Measurements from ENCODE around the gene TMEM201. TPM values are rescaled to one million over a fixed set of nuclear protein-coding genes. Genes with fewer than 3 reads are reported as not detected.
A peak's percentile ranks its signal among the peaks of the same experiment; 100 is the strongest.

Gene TMEM201
- total and polyA plus RNA-seq, 9 of the 15 experiments (the other 6 are each of a cell fraction or from before 2014, with no cell fraction given) = 0.42 to 51.3 (median 7.4) TPM

DNA sequence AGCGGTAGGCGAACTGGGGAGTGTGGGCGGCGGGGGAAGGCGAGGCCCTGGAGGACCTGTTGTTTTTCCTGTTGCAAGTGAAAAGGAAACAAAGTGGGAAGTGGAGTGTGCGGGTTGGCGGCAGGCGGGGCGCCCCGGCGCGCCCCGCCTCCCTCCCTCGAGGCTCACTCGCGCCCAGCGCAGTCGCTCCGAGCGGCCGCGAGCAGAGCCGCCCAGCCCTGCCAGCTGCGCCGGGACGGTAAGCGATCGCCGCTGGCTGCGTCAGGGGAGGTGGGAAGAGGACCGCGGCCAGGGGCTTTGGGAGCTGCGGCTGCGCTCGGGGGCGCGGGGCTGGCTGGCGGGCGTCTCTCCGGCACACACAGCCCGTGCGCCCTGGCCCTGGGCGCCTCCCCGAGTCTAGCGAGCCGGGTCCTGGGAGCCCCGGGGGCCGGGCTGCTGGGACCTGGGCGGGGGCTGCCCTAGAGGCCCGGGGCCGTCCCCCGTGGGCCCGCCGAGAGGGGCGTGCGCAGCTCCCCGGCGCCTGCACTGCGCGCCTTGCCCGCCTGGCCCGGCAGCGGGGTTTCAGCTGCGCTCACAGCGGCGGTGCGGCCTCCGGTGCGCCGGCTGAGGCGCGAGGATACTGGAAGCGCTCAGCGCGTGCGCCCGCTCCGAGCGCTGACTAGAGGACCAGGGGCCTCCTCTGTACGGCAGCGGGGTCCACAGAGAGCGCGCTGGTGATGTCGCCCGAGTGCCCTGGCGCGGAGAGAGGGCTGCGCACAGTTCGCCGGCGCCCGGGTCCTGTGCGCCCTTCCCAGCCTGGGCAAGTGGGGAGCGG is 63.1 kb downstream of the TMEM201 start, which contains the start of gene PIK3CD (continued):
- TF ChIP-seq, protein P1, sequence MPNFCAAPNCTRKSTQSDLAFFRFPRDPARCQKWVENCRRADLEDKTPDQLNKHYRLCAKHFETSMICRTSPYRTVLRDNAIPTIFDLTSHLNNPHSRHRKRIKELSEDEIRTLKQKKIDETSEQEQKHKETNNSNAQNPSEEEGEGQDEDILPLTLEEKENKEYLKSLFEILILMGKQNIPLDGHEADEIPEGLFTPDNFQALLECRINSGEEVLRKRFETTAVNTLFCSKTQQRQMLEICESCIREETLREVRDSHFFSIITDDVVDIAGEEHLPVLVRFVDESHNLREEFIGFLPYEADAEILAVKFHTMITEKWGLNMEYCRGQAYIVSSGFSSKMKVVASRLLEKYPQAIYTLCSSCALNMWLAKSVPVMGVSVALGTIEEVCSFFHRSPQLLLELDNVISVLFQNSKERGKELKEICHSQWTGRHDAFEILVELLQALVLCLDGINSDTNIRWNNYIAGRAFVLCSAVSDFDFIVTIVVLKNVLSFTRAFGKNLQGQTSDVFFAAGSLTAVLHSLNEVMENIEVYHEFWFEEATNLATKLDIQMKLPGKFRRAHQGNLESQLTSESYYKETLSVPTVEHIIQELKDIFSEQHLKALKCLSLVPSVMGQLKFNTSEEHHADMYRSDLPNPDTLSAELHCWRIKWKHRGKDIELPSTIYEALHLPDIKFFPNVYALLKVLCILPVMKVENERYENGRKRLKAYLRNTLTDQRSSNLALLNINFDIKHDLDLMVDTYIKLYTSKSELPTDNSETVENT (CRISPR knock-in tag; IDR thresholded peaks at IDR 0.05) = 0 out of 2 replicates have a peak, but pooled peaks have one; percentile 5
- TF ChIP-seq IRF2 (CRISPR knock-in tag; IDR thresholded peaks at IDR 0.05) (no peak), SMAD3 (CRISPR knock-in tag; conservative IDR thresholded peaks at IDR 0.05) (no peak), CXXC5 (CRISPR knock-in tag; IDR thresholded peaks at IDR 0.05) (0 out of 2 replicates have a peak, but pooled peaks have one; percentile 19), NR2F6 (CRISPR knock-in tag; IDR thresholded peaks at IDR 0.05) (no peak), ARID4B (CRISPR knock-in tag; IDR thresholded peaks at IDR 0.05) (peak; percentile 49; the same call in 1 of the 2 replicates), ILF3 (IDR thresholded peaks at IDR 0.05; ENCODE audit: borderline replicate concordance) (no peak), MEF2A (IDR thresholded peaks at IDR 0.05; ENCODE audit: control insufficient read depth, low read depth, low read length) (no peak), RHOXF2B (CRISPR knock-in tag; conservative IDR thresholded peaks at IDR 0.05) (no peak), ZNF232 (CRISPR knock-in tag; IDR thresholded peaks at IDR 0.05) (no peak), ASH1L (IDR thresholded peaks at IDR 0.05; ENCODE audit: borderline replicate concordance, low read depth, partially characterized antibody) (no peak), CBX8 (IDR thresholded peaks at IDR 0.05; ENCODE audit: borderline replicate concordance, extremely low read depth, low read depth, low read length, poor library complexity, severe bottlenecking) (peak; percentile 3), ZBTB7A (IDR thresholded peaks at IDR 0.05; ENCODE audit: borderline replicate concordance, control insufficient read depth, low read depth, low read length) (0 out of 2 replicates have a peak, but pooled peaks have one; percentile 31), HDAC6 (IDR thresholded peaks at IDR 0.05; ENCODE audit: low read depth, low read length) (peak; percentile 93), KHSRP (IDR thresholded peaks at IDR 0.05) (no peak), ZNF224 (CRISPR knock-in tag; IDR thresholded peaks at IDR 0.05) (no peak), KDM5B (IDR thresholded peaks at IDR 0.05; ENCODE audit: insufficient replicate concordance, low read depth, low read length) (peak; percentile 45)
- TF ChIP-seq, protein P2, sequence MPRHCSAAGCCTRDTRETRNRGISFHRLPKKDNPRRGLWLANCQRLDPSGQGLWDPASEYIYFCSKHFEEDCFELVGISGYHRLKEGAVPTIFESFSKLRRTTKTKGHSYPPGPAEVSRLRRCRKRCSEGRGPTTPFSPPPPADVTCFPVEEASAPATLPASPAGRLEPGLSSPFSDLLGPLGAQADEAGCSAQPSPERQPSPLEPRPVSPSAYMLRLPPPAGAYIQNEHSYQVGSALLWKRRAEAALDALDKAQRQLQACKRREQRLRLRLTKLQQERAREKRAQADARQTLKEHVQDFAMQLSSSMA (CRISPR knock-in tag; IDR thresholded peaks at IDR 0.05) = no peak
- TF ChIP-seq, protein P3, sequence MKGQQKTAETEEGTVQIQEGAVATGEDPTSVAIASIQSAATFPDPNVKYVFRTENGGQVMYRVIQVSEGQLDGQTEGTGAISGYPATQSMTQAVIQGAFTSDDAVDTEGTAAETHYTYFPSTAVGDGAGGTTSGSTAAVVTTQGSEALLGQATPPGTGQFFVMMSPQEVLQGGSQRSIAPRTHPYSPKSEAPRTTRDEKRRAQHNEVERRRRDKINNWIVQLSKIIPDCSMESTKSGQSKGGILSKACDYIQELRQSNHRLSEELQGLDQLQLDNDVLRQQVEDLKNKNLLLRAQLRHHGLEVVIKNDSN (CRISPR knock-in tag; IDR thresholded peaks at IDR 0.05) = no peak

Measured in K562 (cell line).